Tongue (tissue), 2 donors: ENCODE measurements around the gene URGCP. TPM values are rescaled to one million over a fixed set of nuclear protein-coding genes. Genes with fewer than 3 reads are reported as not detected.

Source experiments
- small RNA-seq: library from RNA; depleted of rRNA; stranded (forward); fragments of <200 nt; gene quantifications from one replicate; pipeline ENCODE3, GENCODE V24; 2014; ENCODE audit warnings: low replicate concordance
- total RNA-seq: library from RNA; depleted of rRNA; stranded (reverse); fragments of >200 nt; gene quantifications from one replicate; pipeline ENCODE4 v1.2.3, GENCODE V29; 2014

URGCP gene
- total RNA-seq, 1 donor from 2014 or later = 32.5 TPM

Small RNA genes lying within 50 kb of the gene (small RNA-seq; reads per million reads assigned to genes)
- 0.11 reads per million for gene MRPS24

Other genes starting within 250 kb of the URGCP start
- gene COA1, start 177.1 kb downstream of the URGCP start, total RNA-seq = 53.2 TPM
- gene BLVRA, start 147.9 kb downstream of the URGCP start, total RNA-seq = 25.0 TPM
- 47.5 TPM for gene MRPS24, start 37.1 kb downstream of the URGCP start, total RNA-seq
- 30.4 TPM for gene UBE2D4, start 19.8 kb upstream of the URGCP start, total RNA-seq
- gene SPDYE1, start 91.3 kb upstream of the URGCP start, total RNA-seq = not detected
- gene DBNL, start 138.1 kb upstream of the URGCP start, total RNA-seq = 75.1 TPM
- 433 TPM for gene PGAM2, start 159.0 kb upstream of the URGCP start, total RNA-seq
- gene POLM, start 175.9 kb upstream of the URGCP start, total RNA-seq = 37.6 TPM
- gene AEBP1, start 197.7 kb upstream of the URGCP start, total RNA-seq = 51.1 TPM
- gene POLD2, start 217.0 kb upstream of the URGCP start, total RNA-seq = 62.7 TPM
- not detected for gene MYL7, start 234.7 kb upstream of the URGCP start, total RNA-seq